Fibroblast of lung (primary cell): ENCODE measurements around the gene PSMG3.

ENCODE experiments used
- CTCF ChIP-seq, 2 donors: IDR thresholded peaks in 1 of 2; conservative IDR thresholded peaks in 1 of 2; 1 replicate in 1 of 2; 2 replicates in 1 of 2; pipeline ENCODE4 v1.5.1; 2011 to 2012; ENCODE audit warnings: low read length in 2 of 2, control low read depth in 1 of 2, inconsistent platforms in 1 of 2, low read depth in 1 of 2, mild to moderate bottlenecking in 1 of 2
- EZH2 ChIP-seq: IDR thresholded peaks from 2 replicates; pipeline ENCODE4 v1.5.1; 2012; ENCODE audit warnings: low read length, control low read depth, mild to moderate bottlenecking; ENCODE audit errors: missing control alignments

- TF ChIP-seq CTCF (conservative IDR thresholded peaks at IDR 0.05 in 1 of 2, IDR thresholded peaks at IDR 0.05 in 1 of 2; ENCODE audit: low read depth in 1 of 2, low read length in 2 of 2) = no peak
- no peak for TF ChIP-seq EZH2
These were observed 32.1 kb downstream of the PSMG3 start for GRCh38 chr7:1537535-1538412.
